Stomach (tissue), 9 donors: ENCODE data around the gene EPS8L1. TPM values are rescaled to one million over a fixed set of nuclear protein-coding genes. Genes with fewer than 3 reads are reported as not detected.

Source experiments
- DNase-seq, 2 donors: peaks; one replicate each; pipeline versions ENCODE4 v3.0.0 to v3.0.0-alpha.2; 2013 to 2019
- H3K27ac ChIP-seq, 5 donors: fragments of 200-600 bp in 4 of 5; sonication (generic) in 4 of 5; one replicate each; pipeline ENCODE4 v1.5.1; 2013 to 2019; ENCODE audit warnings: mild to moderate bottlenecking in 1 of 5, moderate library complexity in 1 of 5
- H3K27me3 ChIP-seq, 3 donors: fragments of 200-600 bp; sonication (generic); one replicate each; pipeline ENCODE4 v1.5.1; 2017 to 2019; ENCODE audit warnings: mixed run types in 1 of 3
- H3K36me3 ChIP-seq, 4 donors: fragments of 200-600 bp; sonication (generic); 1 replicate in 3 of 4; 2 replicates in 1 of 4; pipeline ENCODE4 v1.5.1; 2016 to 2019
- H3K4me1 ChIP-seq, 4 donors: fragments of 200-600 bp; sonication (generic); one replicate each; pipeline ENCODE4 v1.5.1; 2016 to 2019
- H3K4me3 ChIP-seq, 4 donors: fragments of 200-600 bp; sonication (generic) in 3 of 4; one replicate each; pipeline ENCODE4 v1.5.1; 2016 to 2019; ENCODE audit warnings: mild to moderate bottlenecking in 1 of 4
- H3K9me3 ChIP-seq, 4 donors: fragments of 200-600 bp; sonication (generic); one replicate each; pipeline ENCODE4 v1.5.1; 2016 to 2019
- EP300 ChIP-seq: sonication (generic); formaldehyde crosslinking; IDR thresholded peaks from one replicate; pipeline ENCODE4 v1.6.1; 2017; ENCODE audit warnings: antibody characterized with exemption
- POLR2A ChIP-seq, 4 donors: fragments of 450-650 bp; IDR thresholded peaks; one replicate each; pipeline ENCODE4 v1.6.1; 2016; ENCODE audit warnings: antibody characterized with exemption in 4 of 4, control low read depth in 2 of 4, mild to moderate bottlenecking in 1 of 4, moderate library complexity in 1 of 4
- POLR2AphosphoS5 ChIP-seq, 3 donors: sonication (generic); formaldehyde crosslinking; IDR thresholded peaks; one replicate each; pipeline ENCODE4 v1.6.1; 2016; ENCODE audit warnings: antibody characterized with exemption in 3 of 3
- WGBS, 5 donors: extraction: QIAGEN DNeasy Blood & Tissue Kit in 3 of 5; methylation state at CpG; one replicate each; pipeline versions ENCODE4 v1.1.5 to v1.1.7; 2013 to 2018; 5-methylcytosine and 5-hydroxymethylcytosine counted together
- intact Hi-C: fragments of 100-400 bp; cut with DNase I; formaldehyde crosslinking; loops from one replicate; pipeline ENCODE4 v1.15.1; 2023; ENCODE audit warnings: low total_unique reads
- polyA plus RNA-seq, 3 donors: library from polyadenylated mRNA; stranded (reverse); fragments of 200-250 nt; gene quantifications; one replicate each; pipeline ENCODE4 v1.2.3, GENCODE V29; 2013
- total RNA-seq, 5 donors: library from RNA; depleted of rRNA; stranded (reverse); fragments of >200 nt; gene quantifications; one replicate each; pipeline versions ENCODE4 v1.1.0 to v1.2.3, GENCODE V29; 2014 to 2016
- TF ChIP-seq, protein P1 (sequence below), 7 experiments: fragments of 450-650 bp in 4 of 7; fragments of 200-600 bp in 3 of 7; sonication (generic) in 3 of 7; IDR thresholded peaks; one replicate each; pipeline ENCODE4 v1.5.1; 2016 to 2019; ENCODE audit warnings: antibody characterized with exemption in 7 of 7, control low read depth in 2 of 7, mild to moderate bottlenecking in 1 of 7
- donor health status: healthy with polysubstance abuse.
- donor health status: Bipolar disorder and iron deficiency.
- donor health status: healthy.

Gene EPS8L1
- total and polyA plus RNA-seq, 8 donors: 32.3 to 320 (median 101) TPM

DNA sequence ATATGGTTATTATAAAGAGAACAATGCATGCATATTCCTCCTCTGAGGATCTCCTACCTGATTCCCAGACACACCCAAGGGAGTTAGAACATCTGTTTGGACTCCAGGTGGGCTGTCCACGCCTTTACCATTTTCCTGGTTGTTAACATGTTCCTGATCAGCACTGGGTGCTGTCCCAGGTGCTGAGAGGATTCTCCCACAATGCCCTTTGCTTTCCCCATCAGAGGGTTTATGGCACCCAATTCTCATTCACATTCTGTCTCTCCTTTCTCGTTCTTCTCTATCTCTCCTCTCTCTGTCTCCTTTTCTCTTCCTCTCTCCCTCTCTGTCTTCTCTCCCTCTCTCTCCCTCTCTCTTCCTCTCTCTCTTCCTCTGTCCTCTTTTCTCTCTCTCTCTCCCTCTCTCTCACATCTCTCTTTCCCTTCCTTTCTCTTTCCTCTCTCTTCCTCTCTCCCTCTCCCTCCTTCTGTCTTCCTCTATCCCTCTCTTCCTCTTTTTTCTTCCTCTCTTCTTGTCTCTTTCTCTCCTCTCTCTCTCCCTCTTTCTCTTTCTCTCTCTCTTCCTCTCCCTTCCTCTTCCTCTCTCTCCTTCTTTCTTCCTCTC is 9.5 kb upstream of the EPS8L1 start:
- intact Hi-C loops: no loop called here
- WGBS, 5 donors: 32 to 48% (median 36%) methylated on average over 2 of the region's 2 CpGs
- TF ChIP-seq EP300 (no peak), POLR2AphosphoS5 (IDR thresholded peaks at IDR 0.05) (no peak)
- TF ChIP-seq, protein P1, sequence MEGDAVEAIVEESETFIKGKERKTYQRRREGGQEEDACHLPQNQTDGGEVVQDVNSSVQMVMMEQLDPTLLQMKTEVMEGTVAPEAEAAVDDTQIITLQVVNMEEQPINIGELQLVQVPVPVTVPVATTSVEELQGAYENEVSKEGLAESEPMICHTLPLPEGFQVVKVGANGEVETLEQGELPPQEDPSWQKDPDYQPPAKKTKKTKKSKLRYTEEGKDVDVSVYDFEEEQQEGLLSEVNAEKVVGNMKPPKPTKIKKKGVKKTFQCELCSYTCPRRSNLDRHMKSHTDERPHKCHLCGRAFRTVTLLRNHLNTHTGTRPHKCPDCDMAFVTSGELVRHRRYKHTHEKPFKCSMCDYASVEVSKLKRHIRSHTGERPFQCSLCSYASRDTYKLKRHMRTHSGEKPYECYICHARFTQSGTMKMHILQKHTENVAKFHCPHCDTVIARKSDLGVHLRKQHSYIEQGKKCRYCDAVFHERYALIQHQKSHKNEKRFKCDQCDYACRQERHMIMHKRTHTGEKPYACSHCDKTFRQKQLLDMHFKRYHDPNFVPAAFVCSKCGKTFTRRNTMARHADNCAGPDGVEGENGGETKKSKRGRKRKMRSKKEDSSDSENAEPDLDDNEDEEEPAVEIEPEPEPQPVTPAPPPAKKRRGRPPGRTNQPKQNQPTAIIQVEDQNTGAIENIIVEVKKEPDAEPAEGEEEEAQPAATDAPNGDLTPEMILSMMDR (IDR thresholded peaks at IDR 0.05): no peak
- no peaks in the 10 kb centered on the region for H3K36me3 ChIP-seq
- H3K27me3 ChIP-seq: peaks cover 0 to 51% (median 14%) of the 10 kb centered on the region in 3 donors
- H3K4me3 ChIP-seq: no peak overlapping the region
- H3K27ac ChIP-seq: no peak overlapping the region
- H3K4me1 ChIP-seq: peaks cover 10 to 28% (median 26%) of the 10 kb centered on the region in 4 donors
- no peaks in the 10 kb centered on the region for H3K9me3 ChIP-seq
- peak in 1 of 2 donors; percentile 30 for DNase-seq

DNA sequence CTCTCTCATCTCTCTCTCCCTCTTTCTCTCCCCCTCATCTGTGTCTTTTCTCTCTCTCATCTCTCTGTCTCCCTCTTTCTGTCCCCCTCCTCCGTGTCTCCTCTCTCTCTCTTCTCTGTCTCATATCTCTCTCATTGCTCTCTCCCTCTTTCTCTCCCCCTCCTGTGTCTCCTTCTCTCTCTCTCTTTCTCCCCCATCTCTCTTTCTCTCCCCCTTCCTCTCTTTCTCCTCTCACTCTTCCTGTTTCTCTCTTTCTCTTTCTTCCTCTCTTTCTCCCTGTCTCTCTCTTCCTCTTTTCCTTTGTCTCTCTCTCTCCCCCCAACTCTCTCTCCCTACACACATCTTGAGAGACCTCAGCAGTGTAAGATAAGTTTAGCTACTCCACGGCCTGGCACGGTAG is 7.8 kb upstream of the EPS8L1 start:
- no peak for DNase-seq
- H3K4me3 ChIP-seq: no peak overlapping the region
- peaks cover 3 to 23% (median 10%) of the 10 kb centered on the region in 4 donors for H3K4me1 ChIP-seq
- peak overlapping the region in 1 of 5 donors; percentile 79 for H3K27ac ChIP-seq
- peaks cover 0 to 68% (median 21%) of the 10 kb centered on the region in 3 donors for H3K27me3 ChIP-seq
- H3K36me3 ChIP-seq: no peaks in the 10 kb centered on the region
- no peaks in the 10 kb centered on the region for H3K9me3 ChIP-seq
- WGBS, 5 donors: 24 to 33% (median 28%) methylated on average over 3 of the region's 3 CpGs
- TF ChIP-seq POLR2AphosphoS5 (IDR thresholded peaks at IDR 0.05): no peak
- TF ChIP-seq POLR2A (IDR thresholded peaks at IDR 0.05): no peak
- TF ChIP-seq, protein P1 (IDR thresholded peaks at IDR 0.05): no peak
- no peak for TF ChIP-seq EP300
- intact Hi-C loops: no loop called here

DNA sequence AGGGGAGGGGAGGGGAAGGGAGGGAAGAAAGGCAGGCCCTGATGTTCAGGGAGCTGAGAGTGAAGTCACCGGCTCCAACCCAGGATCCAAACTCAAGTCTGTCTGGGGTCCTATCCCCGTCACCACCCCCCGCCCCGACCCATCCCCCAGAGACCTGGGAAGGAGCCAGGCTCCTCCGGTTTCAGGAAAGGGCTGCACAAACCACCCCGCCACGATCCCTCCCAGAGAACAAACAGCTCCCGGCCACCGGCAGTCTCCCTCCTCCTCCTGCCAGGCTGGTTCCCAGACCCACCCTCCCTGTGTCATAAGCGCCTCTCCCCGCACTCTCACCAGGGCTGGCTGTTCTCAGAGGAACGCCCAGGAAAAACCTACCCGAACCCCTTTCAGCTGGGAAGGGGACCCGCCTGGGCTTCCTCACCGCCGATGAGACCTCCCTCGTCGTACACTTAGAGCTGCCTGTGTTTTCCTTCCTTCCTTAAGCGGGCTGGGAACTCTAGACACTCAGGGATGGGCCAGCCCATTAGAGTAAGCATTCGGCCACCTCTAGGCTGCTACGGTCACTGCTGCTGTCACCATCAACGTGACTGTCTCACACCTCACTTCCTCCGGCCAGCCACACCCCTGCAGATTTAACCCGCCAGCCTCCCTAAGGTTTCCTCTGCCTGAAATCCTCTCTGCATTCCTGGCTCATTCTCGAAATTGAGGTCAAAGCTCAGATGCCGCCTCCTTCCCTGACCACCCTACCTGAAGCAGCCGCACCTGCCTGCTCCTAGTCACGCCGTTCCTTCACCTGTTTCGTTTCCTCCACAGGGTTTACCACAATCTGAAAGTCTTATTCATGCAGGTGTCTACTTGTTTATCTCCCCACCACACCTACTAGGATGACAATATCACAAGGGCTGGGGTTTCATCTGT is 6.5 kb upstream of the EPS8L1 start:
- Histone ChIP-seq H3K4me1 (peaks cover 3 to 23% (median 7%) of the 10 kb centered on the region in 4 donors), H3K4me3 (peak overlapping the region; percentile 5 to 42 (median 30)), H3K27me3 (peaks cover 0 to 81% (median 21%) of the 10 kb centered on the region in 3 donors), H3K27ac (peak overlapping the region; percentile 74 to 90 (median 82)), H3K9me3 (no peaks in the 10 kb centered on the region), H3K36me3 (no peaks in the 10 kb centered on the region)
- intact Hi-C loops: no loop called here
- WGBS, 5 donors: 2 to 6% (median 3%) methylated on average over 22 to 30 of the region's 30 CpGs
- DNase-seq: peak; percentile 81 to 92
- TF ChIP-seq EP300: no peak
- TF ChIP-seq POLR2AphosphoS5 (IDR thresholded peaks at IDR 0.05): peak in 2 of 3 donors; percentile 32 to 66
- TF ChIP-seq, protein P1 (IDR thresholded peaks at IDR 0.05): no peak

DNA sequence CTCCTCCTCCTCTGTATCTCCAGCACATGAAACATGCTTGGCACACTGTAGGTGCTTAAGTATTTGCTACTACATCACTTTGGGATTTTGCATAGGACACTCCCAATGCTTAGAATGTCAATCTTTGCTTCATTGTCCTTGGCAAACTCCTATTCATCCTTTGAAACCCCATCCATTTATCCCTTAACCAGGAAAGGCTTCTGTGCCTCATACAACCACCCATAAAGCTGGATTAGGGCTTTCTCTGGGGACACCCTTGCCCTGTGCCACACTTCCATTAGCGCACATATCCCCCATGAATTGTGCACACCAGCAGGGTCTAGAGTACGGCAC is 5.8 kb upstream of the EPS8L1 start:
- intact Hi-C loops: no loop called here
- DNase-seq: no peak
- 92 to 100% (median 94%) methylated on average over 2 of the region's 2 CpGs for WGBS, 5 donors
- peaks cover 0 to 86% (median 21%) of the 10 kb centered on the region in 3 donors for H3K27me3 ChIP-seq
- H3K27ac ChIP-seq: peak overlapping the region; percentile 74 to 90 (median 82)
- no peak for TF ChIP-seq POLR2A (IDR thresholded peaks at IDR 0.05)
- no peak for TF ChIP-seq EP300
- TF ChIP-seq POLR2AphosphoS5 (IDR thresholded peaks at IDR 0.05): no peak
- TF ChIP-seq, protein P1 (IDR thresholded peaks at IDR 0.05): no peak
- no peaks in the 10 kb centered on the region for H3K36me3 ChIP-seq
- H3K4me3 ChIP-seq: peak overlapping the region in 1 of 4 donors; percentile 42
- H3K9me3 ChIP-seq: no peaks in the 10 kb centered on the region
- peaks cover 3 to 23% (median 7%) of the 10 kb centered on the region in 4 donors for H3K4me1 ChIP-seq
